HEK293 (cell line): ENCODE results near the gene RBM15B.

ENCODE experiments used
- CTCF ChIA-PET: fragments of 350-600 bp; formaldehyde crosslinking; extraction: SDS; loops from one replicate; lab custom pipeline; 2021; ENCODE audit warnings: antibody characterized with exemption; lab: Yijun Ruan, JAX
- POLR2A ChIA-PET: fragments of 300-600 bp; formaldehyde crosslinking; extraction: SDS; loops from one replicate; lab custom pipeline; 2020; ENCODE audit warnings: antibody characterized with exemption, inconsistent platforms; lab: Yijun Ruan, JAX
- H3K27ac ChIP-seq: fragments of 200-500 bp; sonication (Bioruptor generic); 2 replicates; pipeline ENCODE4 v1.5.1; 2014; ENCODE audit warnings: low read depth, low read length, control low read depth, inconsistent platforms; ENCODE audit errors: extremely low read depth
- H3K36me3 ChIP-seq, 2 experiments: fragments of 200-500 bp in 1 of 2; sonication (Bioruptor generic) in 1 of 2; 1 replicate in 1 of 2; 2 replicates in 1 of 2; pipeline ENCODE4 v1.5.1; 2014 to 2017; ENCODE audit warnings: inconsistent platforms in 2 of 2, low read length in 2 of 2; ENCODE audit not compliant: control insufficient read depth in 2 of 2, insufficient read depth in 1 of 2
- H3K4me1 ChIP-seq: fragments of 200-500 bp; sonication (Bioruptor generic); 2 replicates; pipeline ENCODE4 v1.5.1; 2014; ENCODE audit warnings: mild to moderate bottlenecking, low read length, inconsistent platforms; ENCODE audit not compliant: control insufficient read depth, insufficient read depth
- H3K4me3 ChIP-seq: 2 replicates; pipeline ENCODE4 v1.5.1; 2011; ENCODE audit warnings: low read depth, mild to moderate bottlenecking, control low read depth, low read length, moderate library complexity
- H3K9me3 ChIP-seq: fragments of 200-500 bp; sonication (Bioruptor generic); 2 replicates; pipeline ENCODE4 v1.5.1; 2014; ENCODE audit warnings: low read depth, low read length, inconsistent platforms; ENCODE audit not compliant: control insufficient read depth, insufficient read depth
- BCL11B ChIP-seq: fragments of 450-650 bp; formaldehyde crosslinking; IDR thresholded peaks from 2 replicates; pipeline ENCODE4 v1.5.1; 2016; ENCODE audit warnings: low read depth, missing biosample characterization, missing genetic modification characterization
- IKZF3 ChIP-seq: fragments of 450-650 bp; IDR thresholded peaks from 2 replicates; pipeline ENCODE4 v1.5.0; 2018; ENCODE audit warnings: missing biosample characterization, mild to moderate bottlenecking, missing genetic modification characterization, moderate library complexity
- KLF8 ChIP-seq: fragments of 450-650 bp; formaldehyde crosslinking; IDR thresholded peaks from 2 replicates; pipeline ENCODE4 v1.5.1; 2016; ENCODE audit warnings: missing biosample characterization, missing genetic modification characterization
- PRDM6 ChIP-seq: fragments of 450-650 bp; formaldehyde crosslinking; IDR thresholded peaks from 2 replicates; pipeline ENCODE4 v1.5.1; 2017; ENCODE audit warnings: missing biosample characterization, missing genetic modification characterization
- TSHZ1 ChIP-seq: fragments of 450-650 bp; formaldehyde crosslinking; IDR thresholded peaks from 2 replicates; pipeline ENCODE4 v1.5.1; 2016; ENCODE audit warnings: missing biosample characterization, missing genetic modification characterization, borderline replicate concordance
- YY1 ChIP-seq: fragments of 450-650 bp; formaldehyde crosslinking; IDR thresholded peaks from 2 replicates; pipeline ENCODE4 v1.5.1; 2018; ENCODE audit warnings: missing biosample characterization, missing genetic modification characterization
- ZBTB1 ChIP-seq: fragments of 450-650 bp; formaldehyde crosslinking; IDR thresholded peaks from 2 replicates; pipeline ENCODE4 v1.5.1; 2016; ENCODE audit warnings: missing biosample characterization, missing genetic modification characterization
- ZNF146 ChIP-seq: fragments of 450-650 bp; formaldehyde crosslinking; IDR thresholded peaks from 2 replicates; pipeline ENCODE4 v1.5.1; 2016; ENCODE audit warnings: missing biosample characterization, missing genetic modification characterization
- ZNF16 ChIP-seq: fragments of 450-650 bp; formaldehyde crosslinking; IDR thresholded peaks from 2 replicates; pipeline ENCODE4 v1.5.1; 2016; ENCODE audit warnings: low read depth, missing biosample characterization, missing genetic modification characterization
- ZNF184 ChIP-seq: fragments of 450-650 bp; IDR thresholded peaks from 2 replicates; pipeline ENCODE4 v1.5.1; 2018; ENCODE audit warnings: missing biosample characterization, mild to moderate bottlenecking, missing genetic modification characterization
- ZNF335 ChIP-seq: fragments of 450-650 bp; formaldehyde crosslinking; conservative IDR thresholded peaks from 2 replicates; pipeline ENCODE4 v1.5.1; 2016; ENCODE audit warnings: missing biosample characterization, missing genetic modification characterization
- ZNF341 ChIP-seq: fragments of 450-650 bp; formaldehyde crosslinking; IDR thresholded peaks from 2 replicates; pipeline ENCODE4; 2016; ENCODE audit warnings: low read depth, missing biosample characterization, missing genetic modification characterization
- ZNF398 ChIP-seq: fragments of 450-650 bp; formaldehyde crosslinking; IDR thresholded peaks from 2 replicates; pipeline ENCODE4 v1.5.1; 2017; ENCODE audit warnings: missing biosample characterization, missing genetic modification characterization
- ZNF423 ChIP-seq: fragments of 450-650 bp; formaldehyde crosslinking; IDR thresholded peaks from 2 replicates; pipeline ENCODE4 v1.5.1; 2016; ENCODE audit warnings: missing biosample characterization, missing genetic modification characterization
- ZNF521 ChIP-seq: fragments of 450-650 bp; formaldehyde crosslinking; IDR thresholded peaks from 2 replicates; pipeline ENCODE4 v1.5.1; 2017; ENCODE audit warnings: missing biosample characterization, mild to moderate bottlenecking, missing genetic modification characterization
- ZNF701 ChIP-seq: fragments of 450-650 bp; formaldehyde crosslinking; IDR thresholded peaks from 2 replicates; pipeline ENCODE4 v1.5.1; 2016; ENCODE audit warnings: missing biosample characterization, missing genetic modification characterization
- ZNF747 ChIP-seq: fragments of 450-650 bp; formaldehyde crosslinking; IDR thresholded peaks from 2 replicates; pipeline ENCODE4 v1.5.1; 2016; ENCODE audit warnings: missing biosample characterization, missing genetic modification characterization
- ZNF792 ChIP-seq: fragments of 450-650 bp; formaldehyde crosslinking; IDR thresholded peaks from 2 replicates; pipeline ENCODE4 v1.5.1; 2016; ENCODE audit warnings: missing biosample characterization, missing genetic modification characterization
- ZSCAN16 ChIP-seq: fragments of 450-650 bp; formaldehyde crosslinking; IDR thresholded peaks from 2 replicates; pipeline ENCODE4 v1.5.1; 2016; ENCODE audit warnings: missing biosample characterization, missing genetic modification characterization

The RBM15B gene

GRCh38 chr3:51391075-51391565 lies at the start of gene RBM15B (continued):
- no peak for TF ChIP-seq TSHZ1 (tag by site-specific recombination)
- no peak for TF ChIP-seq PRDM6 (tag by site-specific recombination)
- no peak for TF ChIP-seq ZSCAN16 (tag by site-specific recombination)
- no peak for TF ChIP-seq ZNF184 (tag by site-specific recombination)
- TF ChIP-seq ZNF16 (tag by site-specific recombination): no peak
- no peak for TF ChIP-seq ZNF341 (tag by site-specific recombination)
- TF ChIP-seq ZBTB1 (tag by site-specific recombination): no peak
- TF ChIP-seq YY1: peak; percentile 44; the same call in 1 of the 2 replicates

- ChIA-PET CTCF (no interaction called here), POLR2A (no interaction called here)
- H3K4me3 ChIP-seq: no peak overlapping the region
- no peaks in the 10 kb centered on the region for H3K9me3 ChIP-seq
- peaks cover 0 to 17% of the 10 kb centered on the region in 2 experiments; a peak in 1 of 3 replicates for H3K36me3 ChIP-seq
- H3K27ac ChIP-seq: no peak overlapping the region
- H3K4me1 ChIP-seq: 0 out of 2 replicates have a peak, but pooled peaks cover 2% of the 10 kb centered on the region
- no peak for TF ChIP-seq ZNF792 (tag by site-specific recombination)
- TF ChIP-seq, all 188 proteins: peak for 0
Observed at GRCh38 chr3:51343918-51344687, 47.0 kb upstream of the RBM15B start.

- ChIA-PET CTCF (interaction anchor here (0.6 kb wide), 1 partner anchor 249 kb away, joined by 3 read pairs; no protein-coding TSS in a partner anchor), POLR2A (no interaction called here)
- H3K27ac ChIP-seq: no peak overlapping the region
- no peaks in the 10 kb centered on the region for H3K4me1 ChIP-seq
- no peaks in the 10 kb centered on the region for H3K9me3 ChIP-seq
- no peak overlapping the region for H3K4me3 ChIP-seq
- peaks cover 0 to 33% of the 10 kb centered on the region in 2 experiments; a peak in 1 of 3 replicates for H3K36me3 ChIP-seq
- TF ChIP-seq TSHZ1 (tag by site-specific recombination) (no peak), ZNF747 (tag by site-specific recombination) (no peak), BCL11B (tag by site-specific recombination) (no peak), KLF8 (tag by site-specific recombination) (no peak), ZNF521 (tag by site-specific recombination) (no peak), ZNF792 (tag by site-specific recombination) (no peak), ZNF701 (no peak), IKZF3 (tag by site-specific recombination) (no peak), ZNF423 (tag by site-specific recombination) (no peak), ZNF398 (no peak), ZNF146 (tag by site-specific recombination) (no peak), ZNF335 (tag by site-specific recombination) (no peak)
Observed at GRCh38 chr3:51350751-51351150, 40.3 kb upstream of the RBM15B start.
